Daoy (cell line): ENCODE results near the gene SGSM1. TPM values are rescaled to one million over a fixed set of nuclear protein-coding genes. Genes with fewer than 3 reads are reported as not detected.
A peak's percentile ranks its signal among the peaks of the same experiment; 100 is the strongest.

Experiments
- DNase-seq: peaks from one replicate; pipeline ENCODE4 v3.0.0-alpha.2; 2015; ENCODE audit warnings: low read depth
- total RNA-seq: library from RNA; depleted of rRNA; stranded (reverse); fragments of >200 nt; shearing (Covaris generic); gene quantifications from 2 replicates; pipeline ENCODE4 v1.2.3, GENCODE V29; 2014

SGSM1 gene
- total RNA-seq, 1 experiment from 2014 or later, result not detected

DNA sequence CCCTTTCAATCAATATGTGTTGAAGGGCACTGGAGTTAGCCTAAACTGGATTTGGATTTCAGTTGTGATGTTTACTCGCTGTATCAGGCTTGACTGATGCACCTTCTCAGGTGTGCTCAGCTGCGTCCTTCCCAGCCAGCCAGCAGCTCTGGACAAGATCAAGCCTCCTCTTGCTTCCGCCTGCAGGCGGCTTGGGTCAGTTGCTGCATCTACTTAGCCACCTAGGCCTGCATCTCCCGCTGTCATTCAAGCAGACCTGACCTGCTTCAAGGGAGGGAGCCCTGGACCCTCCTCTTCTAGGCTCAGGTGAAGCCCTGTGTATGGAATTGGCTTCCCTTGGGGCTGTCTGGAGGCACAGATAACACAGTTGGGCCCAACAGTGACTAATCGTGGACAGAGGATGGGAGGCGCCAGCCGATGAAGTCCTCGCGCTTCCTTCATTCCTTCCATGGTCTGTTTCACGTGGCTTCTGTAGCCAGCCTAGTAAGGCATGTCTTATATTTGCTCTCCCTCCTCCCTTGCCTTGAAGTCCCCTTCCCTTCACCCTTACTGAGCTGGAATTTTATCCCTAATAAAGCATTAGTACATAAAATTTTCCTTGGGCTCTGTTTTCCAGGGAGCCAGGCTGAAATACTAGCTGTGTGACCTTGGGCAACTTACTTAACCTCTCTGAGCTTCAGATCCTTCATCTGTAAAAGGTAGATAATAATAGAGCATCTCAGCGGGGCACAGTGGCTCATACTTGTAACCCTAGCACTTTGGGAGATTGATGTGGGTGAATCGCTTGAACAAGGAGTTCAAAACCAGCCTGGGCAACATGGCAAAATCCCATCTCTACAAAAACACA lies 142.6 kb downstream of the SGSM1 start:
- DNase-seq, result no peak

DNA sequence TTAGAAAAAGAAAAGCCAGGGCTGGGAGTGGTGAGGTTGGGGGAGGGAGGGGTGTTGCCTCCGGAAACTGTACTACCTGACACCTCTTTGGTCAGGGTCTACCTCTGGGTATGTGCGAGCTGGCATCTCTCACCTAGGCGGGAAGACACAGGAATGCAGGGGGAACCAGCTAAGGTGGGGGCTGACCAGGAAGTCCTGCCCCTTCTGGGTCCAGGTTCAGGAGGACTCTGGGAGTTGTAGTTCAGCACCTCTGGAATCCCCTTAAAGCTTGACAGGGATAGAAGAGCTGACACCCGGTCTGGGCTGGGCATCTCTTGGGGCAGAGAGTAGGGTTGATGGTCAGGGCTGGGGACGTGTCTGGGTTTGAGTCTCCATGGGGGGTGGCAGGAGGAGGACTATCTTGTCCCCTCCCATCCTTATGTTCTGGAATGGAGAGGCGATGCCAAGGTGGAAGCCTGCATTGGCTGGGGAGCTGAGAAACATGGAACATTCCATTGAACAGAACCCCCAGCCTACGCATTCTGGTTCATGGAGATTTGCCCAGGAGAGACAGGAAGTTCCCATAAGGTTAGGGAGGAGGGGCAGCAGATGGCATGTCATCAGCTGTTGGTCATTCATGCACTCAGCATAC lies 144.4 kb downstream of the SGSM1 start:
- DNase-seq, result peak; percentile 41

DNA sequence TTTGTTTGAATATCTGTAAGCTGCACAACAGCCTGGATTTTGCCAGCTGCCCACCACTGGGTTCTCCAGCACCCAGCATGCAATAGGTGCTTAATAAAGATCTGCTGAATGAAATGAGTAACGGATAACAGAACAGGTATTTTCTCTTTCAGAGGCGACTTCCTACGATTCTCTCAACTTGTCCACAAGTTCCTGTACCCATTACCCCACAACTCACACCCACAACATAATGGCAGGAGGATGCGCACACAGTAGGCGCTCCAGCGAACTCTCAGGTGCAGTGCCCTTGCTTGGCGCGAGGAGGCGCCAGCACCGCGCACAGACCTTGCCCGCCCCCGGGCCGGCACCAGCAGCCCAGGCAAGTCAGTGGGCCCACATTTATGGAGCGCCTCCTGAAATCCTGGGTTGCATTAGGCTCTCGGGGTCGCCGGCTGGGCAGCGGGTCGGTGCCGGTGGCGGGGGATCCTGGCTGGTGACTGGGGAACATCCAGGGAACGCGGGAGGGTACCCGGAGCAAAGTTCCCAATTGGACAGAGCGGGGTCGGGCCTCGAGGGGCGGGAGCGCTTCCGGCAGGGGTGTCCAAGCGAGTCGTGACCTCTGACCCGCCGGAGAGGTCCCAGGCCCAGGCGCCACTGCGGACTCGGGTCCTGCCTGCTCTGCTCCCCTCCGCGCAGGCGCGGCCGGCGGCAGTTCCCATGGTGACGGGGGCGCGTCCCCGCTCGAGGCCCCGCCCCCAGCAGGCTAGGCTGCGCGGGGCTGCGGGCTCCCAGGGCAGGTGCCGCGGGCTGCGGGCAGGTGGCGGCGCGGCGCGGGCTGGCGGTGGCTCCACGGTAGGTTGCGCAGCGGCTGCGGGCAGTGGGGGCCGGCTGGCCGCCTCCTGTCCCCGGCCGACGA lies 146.2 kb downstream of the SGSM1 start, which contains the start of gene KIAA1671:
Gene KIAA1671 (plus strand): TSS at position 775 of the 895 bp plus-strand sequence. CDS start 75,284 bp downstream, outside the sequence.
- DNase-seq, result peak; percentile 90

DNA sequence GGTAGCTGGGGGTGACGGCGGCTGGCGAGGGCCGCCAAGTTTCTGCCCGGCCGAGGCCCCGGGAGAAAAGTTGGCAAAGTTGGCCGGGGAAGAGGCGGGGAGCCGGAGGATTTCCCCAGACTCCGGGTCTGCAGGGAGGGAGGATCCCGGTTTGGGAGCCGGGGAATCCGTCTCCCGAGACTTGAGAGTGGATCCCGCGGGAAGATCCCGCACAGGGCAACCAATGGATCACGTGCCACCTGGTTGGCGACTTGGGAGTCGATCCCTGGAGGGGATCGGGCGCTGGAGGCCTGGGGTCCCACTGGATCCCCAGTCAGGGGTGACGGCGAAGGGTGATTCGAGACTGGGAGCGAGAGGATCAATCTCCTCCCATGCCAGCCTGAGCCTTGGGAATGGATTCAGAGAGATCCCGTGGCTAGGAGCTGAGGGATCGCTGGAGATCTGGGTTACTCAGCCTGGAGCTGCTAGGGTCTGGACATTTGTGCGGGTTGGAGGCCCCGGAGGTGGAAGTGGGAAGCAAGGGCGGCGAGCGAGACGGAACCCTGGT lies 146.9 kb downstream of the SGSM1 start:
- peak; percentile 69 for DNase-seq

DNA sequence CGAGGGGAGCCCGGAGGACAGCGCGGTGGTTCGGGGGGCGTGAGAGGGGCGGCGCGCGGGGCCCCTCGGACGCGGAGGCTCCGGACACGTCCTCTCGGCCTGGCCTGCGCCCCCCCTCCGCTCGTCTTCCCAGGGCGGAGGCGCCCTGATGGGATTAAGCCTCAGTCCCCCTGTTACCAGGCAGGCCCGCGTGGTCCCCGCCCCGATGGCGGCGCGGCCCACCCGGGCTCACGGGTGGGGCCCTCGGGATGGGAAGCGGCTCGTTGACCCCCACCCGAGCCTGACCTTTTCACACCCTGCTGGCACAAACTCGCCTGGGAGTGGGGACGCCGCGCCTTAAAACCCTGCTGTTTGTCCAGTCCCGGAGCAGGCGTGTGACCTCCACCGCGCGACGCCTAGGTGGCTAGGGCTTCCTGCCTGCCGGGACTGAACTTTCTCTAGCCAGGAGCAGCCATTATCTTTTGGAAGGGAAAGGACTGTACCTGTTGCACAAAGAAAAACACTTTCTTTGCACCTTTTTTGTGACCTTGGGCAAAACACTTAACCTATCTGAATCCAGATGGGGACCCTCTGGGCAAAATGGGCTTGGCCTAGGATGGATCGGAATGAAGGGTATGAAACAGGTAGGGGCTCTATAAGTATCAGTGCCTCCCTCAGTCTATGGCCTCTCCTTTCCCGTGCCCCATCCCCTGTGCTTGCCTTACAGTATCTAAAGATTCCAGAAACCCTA lies 147.5 kb downstream of the SGSM1 start:
- DNase-seq, result no peak

DNA sequence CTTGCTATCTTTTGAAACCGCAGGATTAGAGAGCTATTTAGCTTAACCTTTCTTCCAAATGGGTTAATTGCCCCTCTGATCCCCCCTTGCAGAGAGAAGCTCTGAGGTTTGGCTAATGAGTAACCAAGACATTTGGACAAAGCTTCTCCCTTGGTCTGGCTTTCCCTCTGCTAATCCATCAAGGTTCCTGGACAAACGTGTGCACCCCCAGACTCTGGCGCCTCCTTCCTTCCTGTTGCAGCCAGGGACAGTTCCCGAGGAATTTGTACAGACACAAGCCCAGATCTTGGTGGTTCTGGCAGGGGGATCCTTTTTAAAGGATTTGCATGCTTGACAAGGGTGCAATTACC lies 148.1 kb downstream of the SGSM1 start:
- DNase-seq, result peak; percentile 29

DNA sequence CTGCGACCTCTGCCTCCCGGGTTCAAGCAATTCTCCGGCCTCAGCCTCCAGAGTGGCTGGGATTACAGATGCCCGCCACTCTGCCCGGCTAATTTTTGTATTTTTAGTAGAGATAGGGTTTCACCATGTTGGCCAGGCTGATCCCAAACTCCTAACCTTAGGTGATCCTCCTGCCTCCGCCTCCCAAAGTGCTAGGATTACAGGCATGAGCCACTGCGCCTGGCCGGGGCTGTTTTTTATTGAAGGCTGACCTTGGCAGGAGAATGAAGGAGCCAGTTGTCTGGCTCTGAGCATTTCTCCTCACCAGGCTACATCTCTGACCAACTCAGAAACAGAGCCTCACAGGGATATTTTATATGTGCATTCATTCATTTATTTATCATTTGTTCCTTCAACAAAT lies 148.8 kb downstream of the SGSM1 start:
- no peak for DNase-seq

DNA sequence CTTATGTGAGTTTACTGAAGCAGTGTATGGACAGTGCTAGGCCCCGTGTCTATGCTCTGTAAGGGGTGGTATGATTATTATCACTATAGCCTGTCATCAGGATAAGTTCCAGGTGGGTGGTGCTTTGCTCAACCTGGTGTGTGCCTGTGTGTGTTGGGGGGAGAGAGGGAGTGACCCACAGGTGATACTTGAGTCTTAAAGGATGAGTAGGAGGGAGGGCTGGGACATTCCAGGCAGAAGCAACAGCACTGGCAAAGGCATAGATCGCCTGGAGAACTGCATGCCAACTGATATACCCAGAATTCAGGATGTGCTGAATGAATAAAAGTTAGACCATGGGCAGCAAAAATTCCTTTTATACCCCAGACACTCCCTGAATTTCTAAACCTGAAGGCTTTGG lies 151.0 kb downstream of the SGSM1 start:
- DNase-seq, result no peak

DNA sequence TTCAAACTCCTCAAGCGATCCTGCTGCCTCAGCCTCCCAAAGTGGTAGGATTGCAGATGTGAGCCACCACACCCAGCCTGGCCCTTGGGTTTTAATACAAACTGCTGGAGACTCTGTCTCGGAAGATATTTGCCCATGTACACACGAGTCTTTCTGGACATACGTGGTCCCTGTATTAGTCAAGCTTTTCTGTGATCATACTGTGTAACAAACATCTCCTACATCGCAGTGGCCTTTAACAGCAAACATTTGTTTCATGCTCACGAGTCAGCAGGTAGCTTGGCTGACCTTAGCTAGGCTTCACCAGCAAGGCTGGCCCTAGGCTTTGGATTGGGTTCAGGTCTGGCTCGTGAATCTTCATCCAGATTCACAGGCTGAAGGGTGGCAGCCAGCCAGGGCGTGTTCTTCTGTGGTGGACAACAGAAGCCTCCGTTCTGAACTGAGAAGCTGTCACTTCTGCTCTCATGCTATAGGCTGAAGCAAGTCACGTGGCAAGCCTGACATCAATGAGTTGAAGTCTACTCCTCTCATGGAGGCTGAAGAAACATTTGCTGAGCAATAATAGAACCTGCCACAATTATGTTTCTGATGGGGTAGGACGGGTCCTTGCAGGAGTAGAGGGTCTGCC lies 155.3 kb downstream of the SGSM1 start:
- no peak for DNase-seq

DNA sequence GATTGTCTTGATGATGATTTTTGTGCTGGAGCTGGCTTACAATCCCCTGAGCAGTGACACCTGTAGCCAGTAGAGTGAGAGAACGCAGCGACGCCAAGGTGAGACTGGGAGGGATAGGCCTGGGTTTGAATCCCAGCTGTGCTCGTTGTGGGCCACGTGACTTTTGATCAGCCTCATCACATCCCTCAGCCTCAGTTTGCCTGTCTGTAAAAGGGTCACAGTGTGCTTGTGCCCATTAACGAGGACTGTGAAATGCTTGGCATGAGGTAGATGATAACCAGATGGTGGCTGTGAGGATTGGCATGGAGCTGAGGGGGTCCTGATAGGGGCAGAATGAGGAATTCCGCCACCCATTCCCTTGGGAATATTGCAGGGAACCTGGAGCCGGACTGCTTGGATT lies 156.1 kb downstream of the SGSM1 start:
- no peak for DNase-seq

DNA sequence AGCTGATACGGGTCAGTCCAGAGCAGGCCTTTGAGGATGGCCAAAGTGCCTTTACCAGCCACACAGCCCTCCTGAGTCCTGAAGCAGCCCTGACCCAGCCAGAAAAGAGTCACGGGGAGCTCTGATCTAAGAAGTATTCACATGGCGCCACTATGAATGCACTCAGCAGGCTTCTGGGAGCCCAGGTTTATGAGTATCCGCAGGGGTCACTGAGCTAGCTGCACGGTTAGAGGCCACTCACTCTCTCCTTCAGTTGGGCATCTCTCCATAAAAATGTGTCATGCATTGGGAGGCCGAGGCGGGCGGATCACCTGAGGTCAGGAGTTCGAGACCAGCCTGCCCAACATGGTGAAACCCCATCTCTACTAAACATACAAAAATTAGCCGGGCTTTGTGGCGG lies 156.8 kb downstream of the SGSM1 start:
- DNase-seq, result no peak

DNA sequence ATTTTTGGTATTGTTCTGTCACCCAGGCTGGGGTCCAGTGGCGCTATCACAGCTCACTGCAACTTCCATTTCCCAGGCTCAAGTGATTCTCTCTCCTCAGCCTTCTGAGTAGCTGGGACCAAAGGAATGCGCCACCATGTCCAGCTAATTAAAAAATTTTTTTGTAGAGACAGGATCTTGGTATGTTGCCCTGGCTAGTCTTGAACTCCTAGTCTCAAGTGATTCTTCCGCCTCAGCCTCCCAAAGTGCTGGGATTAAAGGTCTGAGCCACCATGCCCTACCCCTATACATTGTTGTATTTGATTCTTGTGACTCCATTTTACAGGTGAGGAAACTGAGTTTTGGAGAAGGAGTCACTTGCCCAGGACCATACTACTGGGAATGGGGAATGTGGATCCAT lies 158.4 kb downstream of the SGSM1 start:
- no peak for DNase-seq

DNA sequence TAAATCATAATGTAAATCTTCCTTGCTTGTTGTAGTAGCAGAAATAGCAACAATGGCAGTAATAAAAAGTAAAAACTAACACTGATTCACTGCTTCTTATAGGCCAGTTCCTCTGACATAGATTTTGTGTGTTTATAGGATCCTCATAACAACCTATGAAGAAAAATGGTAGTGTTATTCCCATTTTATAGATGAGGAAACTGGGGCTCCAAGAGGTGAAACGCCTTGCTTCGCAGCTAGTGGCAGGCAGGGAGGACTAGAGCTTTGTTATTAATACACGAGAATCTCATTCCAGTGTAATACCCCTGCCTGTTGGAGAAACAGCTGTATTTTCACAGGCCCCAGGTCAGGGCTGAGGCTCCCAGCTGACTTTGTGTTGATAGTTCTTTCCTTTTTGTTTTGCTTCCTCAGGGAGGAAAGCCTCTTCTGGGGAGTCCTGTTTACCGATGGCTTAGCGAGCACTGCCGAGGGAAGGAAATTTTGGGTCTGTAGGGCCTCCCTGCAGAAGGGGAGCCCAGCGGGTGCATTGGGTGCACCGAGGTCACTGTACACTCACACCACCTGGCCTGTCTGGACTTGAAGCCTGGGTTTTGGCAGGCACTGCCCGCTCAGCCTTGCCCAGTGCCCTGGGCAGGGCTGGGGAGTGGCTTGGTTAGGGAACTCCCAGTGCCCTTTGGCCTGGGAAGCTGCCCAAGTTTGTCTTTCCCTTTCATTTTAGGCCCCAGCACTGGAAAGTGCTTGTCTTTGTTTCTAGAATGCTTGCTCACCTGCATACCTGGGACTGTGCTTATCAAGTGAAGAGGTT lies 160.0 kb downstream of the SGSM1 start:
- DNase-seq, result no peak

DNA sequence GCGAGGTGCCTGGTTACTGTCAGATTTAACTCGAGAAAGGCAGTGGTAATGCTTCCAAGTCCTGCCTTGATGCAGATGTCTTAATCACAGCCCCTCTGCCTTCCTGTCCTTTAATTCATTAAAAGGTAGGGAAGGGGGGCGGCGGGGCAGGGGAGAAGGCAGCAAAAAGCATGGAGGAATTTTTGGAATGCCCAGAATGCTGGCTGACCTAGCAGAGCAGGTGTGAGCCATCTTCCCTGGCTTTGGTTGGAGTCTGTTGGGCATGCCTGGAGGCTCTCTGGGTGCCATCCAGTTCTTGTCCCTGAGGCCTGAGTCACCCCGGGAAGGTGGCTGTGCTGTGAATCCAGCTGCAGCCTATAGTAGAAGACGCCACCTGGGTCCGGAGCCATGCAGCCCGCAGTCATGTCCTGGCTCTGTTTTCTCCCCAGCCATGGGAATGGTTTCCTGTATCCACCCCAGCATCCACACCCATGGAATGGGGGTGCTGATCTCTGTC lies 162.1 kb downstream of the SGSM1 start:
- DNase-seq, result peak; percentile 53

DNA sequence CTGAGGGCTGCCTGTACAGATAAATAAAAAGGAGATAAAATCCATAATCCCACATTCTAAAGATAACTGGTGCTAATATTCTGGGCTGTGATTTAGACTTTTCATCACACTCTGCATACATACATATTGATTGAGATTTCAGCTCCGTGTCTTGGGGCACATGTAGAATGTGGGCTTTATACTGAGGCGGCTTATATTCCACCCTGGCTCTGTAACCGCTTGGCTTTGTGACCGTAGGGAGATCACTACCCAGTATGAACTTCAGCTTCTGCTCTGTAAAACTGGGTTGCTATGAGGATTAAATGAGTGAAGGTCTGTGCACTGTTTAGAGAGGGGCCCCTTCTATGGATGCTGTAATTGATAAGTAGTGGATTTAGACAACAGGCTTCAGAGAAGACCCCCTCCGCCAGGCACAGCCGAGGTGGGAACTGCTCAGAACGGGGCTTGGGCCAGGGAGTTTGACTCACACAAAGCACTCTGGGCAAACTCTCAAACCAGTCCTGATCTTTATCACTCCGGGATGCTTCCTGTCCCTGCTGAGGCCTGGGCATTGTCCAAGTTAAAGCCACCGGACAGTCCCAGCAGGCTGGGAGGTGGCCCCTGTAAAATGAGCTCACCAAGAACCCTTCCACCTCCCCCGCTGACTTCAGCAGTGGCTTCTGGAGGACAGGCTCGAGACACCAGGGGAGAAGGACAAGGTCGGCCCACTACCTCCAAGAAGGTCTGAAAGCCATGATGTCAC lies 163.7 kb downstream of the SGSM1 start:
- DNase-seq, result peak; percentile 66

DNA sequence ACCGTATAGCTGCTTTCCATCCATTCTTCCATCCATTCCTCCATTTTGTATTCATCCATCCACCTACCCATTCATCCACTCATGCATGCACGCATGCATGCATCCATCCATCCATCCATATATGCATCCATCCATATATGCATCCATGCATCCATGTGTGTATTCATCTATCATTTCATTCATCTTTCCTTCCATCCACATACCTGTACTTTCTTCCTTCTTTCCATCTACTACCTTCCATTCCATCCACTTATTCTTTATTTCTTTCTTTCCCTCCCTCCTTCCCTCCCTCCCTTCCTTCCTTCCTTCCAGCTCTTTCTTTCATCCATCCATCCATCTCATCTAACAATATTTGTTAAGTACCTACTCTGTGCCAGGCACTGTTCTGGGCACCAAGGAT lies 166.4 kb downstream of the SGSM1 start:
- DNase-seq, result no peak

DNA sequence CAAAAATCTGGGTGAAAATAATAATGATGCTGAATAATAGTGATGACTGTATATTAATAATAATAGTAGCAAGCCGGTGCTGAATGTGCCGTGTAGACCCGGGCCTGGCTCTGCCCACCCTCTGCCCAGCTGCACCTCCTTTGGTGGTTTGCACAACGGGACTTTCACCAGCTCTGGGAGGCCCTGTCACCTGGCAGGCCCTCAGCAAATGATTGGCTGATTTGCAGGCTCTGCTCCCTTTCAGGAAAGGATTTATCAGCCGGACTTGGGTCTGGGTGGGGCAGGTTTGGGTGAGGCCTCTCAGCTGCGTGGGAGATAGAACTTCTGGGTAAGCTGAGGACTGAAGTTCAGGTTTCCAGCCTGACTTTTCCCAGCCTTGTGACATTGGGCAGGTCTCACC lies 167.9 kb downstream of the SGSM1 start:
- DNase-seq, result no peak

DNA sequence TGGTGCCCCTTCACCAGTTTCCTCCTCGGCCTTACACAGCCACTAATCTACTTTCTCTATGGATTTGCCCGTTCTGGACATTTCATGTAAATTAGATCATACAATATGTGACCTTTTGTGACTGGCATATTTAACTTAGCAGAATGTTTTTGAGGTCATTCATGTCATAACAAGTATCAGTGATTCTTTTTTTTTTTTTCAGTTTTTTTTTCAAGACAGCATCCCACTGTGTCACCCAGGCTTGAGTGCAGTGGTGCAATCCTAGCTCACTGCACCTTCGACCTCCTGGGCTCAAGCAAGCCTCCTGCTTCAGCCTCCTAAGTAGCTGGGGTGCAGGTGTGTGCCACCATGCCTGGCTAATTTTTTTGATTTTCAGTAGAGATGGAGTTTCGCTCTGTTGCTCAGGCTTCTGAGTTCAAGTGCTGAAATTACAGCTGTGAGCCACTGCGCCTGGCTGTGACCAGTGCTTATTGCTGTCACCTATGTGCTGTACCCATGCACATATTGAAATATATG lies 169.2 kb downstream of the SGSM1 start:
- no peak for DNase-seq

DNA sequence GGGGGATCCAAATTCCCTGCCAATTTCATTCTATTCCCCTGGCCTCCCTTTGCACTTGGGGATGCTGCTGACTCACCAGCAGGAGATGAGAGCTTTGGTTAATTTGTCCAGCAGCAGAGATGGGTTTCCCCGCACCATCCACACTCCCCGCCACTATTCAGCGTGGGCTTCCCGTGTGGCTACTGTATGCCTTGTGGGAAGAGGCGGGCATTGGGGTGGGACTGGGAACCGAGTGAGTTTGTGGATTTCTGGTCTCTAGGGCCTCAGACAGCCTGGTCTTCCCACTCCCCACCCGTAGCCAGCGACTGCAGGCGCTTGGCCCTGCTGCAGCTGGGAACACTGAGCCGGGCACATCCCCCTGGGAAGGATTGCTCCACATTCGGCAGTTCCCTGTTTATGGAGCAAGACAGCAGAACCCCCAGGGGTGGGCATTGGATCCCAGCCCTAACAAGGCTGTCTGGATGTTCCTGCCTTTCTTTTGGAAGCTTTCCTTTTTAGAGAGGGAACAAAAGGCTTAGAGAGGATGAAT lies 169.9 kb downstream of the SGSM1 start:
- no peak for DNase-seq
